GM12878 (cell line): Measurements from ENCODE around the gene NUPR1. TPM values are rescaled to one million over a fixed set of nuclear protein-coding genes. Genes with fewer than 3 reads are reported as not detected.
A peak's percentile ranks its signal among the peaks of the same experiment; 100 is the strongest.

Experiments
- BHLHE40 ChIP-seq, 2 experiments: fragments of 450-650 bp in 1 of 2; IDR thresholded peaks; 2 replicates each; pipeline ENCODE4 v1.6.1; 2011 to 2017; ENCODE audit warnings: low read depth in 2 of 2, borderline replicate concordance in 1 of 2, improper control_type of control experiment in 1 of 2, low read length in 1 of 2, mild to moderate bottlenecking in 1 of 2
- CBFB ChIP-seq: IDR thresholded peaks from 2 replicates; pipeline ENCODE4 v1.6.1; 2016; ENCODE audit warnings: antibody characterized with exemption, low read depth
- CREB1 ChIP-seq: IDR thresholded peaks from 2 replicates; pipeline ENCODE4 v1.6.1; 2012; ENCODE audit warnings: low read depth, mild to moderate bottlenecking, inconsistent platforms
- E2F8 ChIP-seq: fragments of 450-650 bp; IDR thresholded peaks from 2 replicates; pipeline ENCODE4 v1.6.1; 2018; ENCODE audit warnings: mild to moderate bottlenecking, low read depth, moderate library complexity; ENCODE audit not compliant: partially characterized antibody
- HCFC1 ChIP-seq: fragments of 150-350 bp; IDR thresholded peaks from 2 replicates; pipeline ENCODE4 v1.6.1; 2014; ENCODE audit warnings: low read length
- HDGF ChIP-seq: fragments of 450-650 bp; IDR thresholded peaks from 2 replicates; pipeline ENCODE4 v1.6.1; 2016; ENCODE audit warnings: antibody characterized with exemption
- MEF2B ChIP-seq: fragments of 450-650 bp; IDR thresholded peaks from 2 replicates; pipeline ENCODE4 v1.6.1; 2018; ENCODE audit warnings: mild to moderate bottlenecking, moderate library complexity; ENCODE audit not compliant: partially characterized antibody, poor library complexity, severe bottlenecking
- NKRF ChIP-seq: fragments of 450-650 bp; conservative IDR thresholded peaks from 2 replicates; pipeline ENCODE4 v1.6.1; 2017; ENCODE audit warnings: mild to moderate bottlenecking, moderate library complexity
- NR2F1 ChIP-seq: fragments of 450-650 bp; conservative IDR thresholded peaks from 2 replicates; pipeline ENCODE4 v1.6.1; 2017; ENCODE audit warnings: mild to moderate bottlenecking
- POLR2AphosphoS2 ChIP-seq: IDR thresholded peaks from 2 replicates; pipeline ENCODE4 v1.6.1; 2011; ENCODE audit warnings: low read depth, mild to moderate bottlenecking, low read length, improper control_type of control experiment, moderate library complexity
- RELA ChIP-seq: fragments of 450-650 bp; IDR thresholded peaks from 2 replicates; pipeline ENCODE4 v1.8.0; 2014; ENCODE audit warnings: borderline replicate concordance; ENCODE audit not compliant: partially characterized antibody
- RUNX3 ChIP-seq: IDR thresholded peaks from 2 replicates; pipeline ENCODE4 v1.6.1; 2012; ENCODE audit warnings: low read length, inconsistent platforms
- SP1 ChIP-seq: IDR thresholded peaks from one replicate; pipeline ENCODE4 v1.6.1; 2011; ENCODE audit warnings: low read depth, low read length
- YY1 ChIP-seq: IDR thresholded peaks from 2 replicates; pipeline ENCODE4 v1.6.1; 2011; ENCODE audit warnings: low read depth, mild to moderate bottlenecking, low read length
- ZNF24 ChIP-seq: fragments of 450-650 bp; IDR thresholded peaks from 2 replicates; pipeline ENCODE4 v1.6.1; 2017; ENCODE audit warnings: antibody characterized with exemption, mild to moderate bottlenecking
- ZNF592 ChIP-seq: fragments of 450-650 bp; IDR thresholded peaks from 2 replicates; pipeline ENCODE4 v1.6.1; 2017; ENCODE audit warnings: mild to moderate bottlenecking, moderate library complexity
- ZNF687 ChIP-seq: fragments of 450-650 bp; IDR thresholded peaks from 2 replicates; pipeline ENCODE4 v1.6.1; 2017; ENCODE audit warnings: mild to moderate bottlenecking, moderate library complexity
- polyA plus RNA-seq, 11 experiments: library from polyadenylated mRNA; depleted of rRNA in 4 of 11; unstranded in 6 of 11; stranded (reverse) in 5 of 11; fragments of >200 nt; fragmentation: Nextera tagmentation in 4 of 11; fragmentation: Illumina TruSeq in 1 of 11; extraction: Ambion mirVana in 4 of 11; extraction: Trizol in 1 of 11; gene quantifications; 1 replicate in 1 of 11; 2 replicates in 10 of 11; pipeline versions ENCODE4 v1.2.1 to v1.2.3, GENCODE V29; 2011 to 2016; ENCODE audit warnings: inconsistent platforms in 2 of 11, missing spikeins in 2 of 11, low read depth in 1 of 11
- total RNA-seq, 4 experiments: library from RNA; depleted of rRNA in 3 of 4; stranded (reverse); fragments of >200 nt in 3 of 4; fragmentation: Illumina TruSeq in 1 of 4; extraction: Trizol in 1 of 4; gene quantifications; 2 replicates each; pipeline versions ENCODE4 v1.2.1 to v1.2.3, GENCODE V29; 2013 to 2021

The NUPR1 gene
- total and polyA plus RNA-seq, 10 of the 15 experiments (the other 5 are each of a cell fraction or from before 2014, with no cell fraction given): 0.04 to 0.78 (median 0.17) TPM; not detected in 2

GRCh38 chr16:28491970-28492474, 46.8 kb downstream of the NUPR1 start, which contains the start of gene CLN3 (continued):
- TF ChIP-seq RELA (peak; percentile 97), POLR2AphosphoS2 (no peak), ZNF24 (no peak), CBFB (peak; percentile 67; the same call in 1 of the 2 replicates), CREB1 (peak; percentile 71; the same call in 1 of the 2 replicates), MEF2B (peak; percentile 71), ZNF687 (no peak), NKRF (peak; percentile 48; the same call in 1 of the 2 replicates), SP1 (peak; percentile 66), HDGF (no peak), E2F8 (peak; percentile 88), BHLHE40 (IDR thresholded peaks at IDR 0.05; ENCODE audit: borderline replicate concordance in 1 of 2, low read depth in 2 of 2, low read length in 1 of 2) (peak; percentile 97 to 98), YY1 (peak; percentile 100), RUNX3 (peak; percentile 73), HCFC1 (peak; percentile 75; the same call in 1 of the 2 replicates), ZNF592 (no peak), NR2F1 (no peak)
